Mucosa of stomach (tissue), 1 donor: ENCODE data around the gene SNAP47.
A peak's percentile ranks its signal among the peaks of the same experiment; 100 is the strongest.
"Not testable (repeated sequence)": the region's sequence is repeated elsewhere in the genome, so short reads cannot be mapped to it uniquely, and the experiment has no call there.

Experiments used
- H3K27me3 ChIP-seq: one replicate; pipeline ENCODE4 v1.7.0; 2013; ENCODE audit warnings: mild to moderate bottlenecking, low read length; ENCODE audit not compliant: control insufficient read depth, insufficient read depth
- H3K36me3 ChIP-seq: one replicate; pipeline ENCODE4 v1.7.0; 2013; ENCODE audit warnings: low read length; ENCODE audit not compliant: control insufficient read depth, insufficient read depth
- H3K4me1 ChIP-seq: one replicate; pipeline ENCODE4 v1.7.0; 2013; ENCODE audit warnings: mild to moderate bottlenecking, low read length; ENCODE audit not compliant: control insufficient read depth, insufficient read depth
- H3K4me3 ChIP-seq: one replicate; pipeline ENCODE4 v1.7.0; 2013; ENCODE audit warnings: low read length
- H3K9ac ChIP-seq: one replicate; pipeline ENCODE4 v1.7.0; 2013; ENCODE audit warnings: mild to moderate bottlenecking, low read length, moderate library complexity
- H3K9me3 ChIP-seq: one replicate; pipeline ENCODE4 v1.7.0; 2013; ENCODE audit warnings: mild to moderate bottlenecking, low read length, moderate library complexity; ENCODE audit not compliant: control insufficient read depth
- donor health status: Pancreatic carcinoma.

SNAP47 gene

GRCh38 chr1:227734856-227735538 lies at the start of gene SNAP47, which contains the start of gene JMJD4:
Gene SNAP47, plus strand, starts transcription at chr1:227735435. Its CDS starts 12,302 bp downstream, at chr1:227747737.
Gene JMJD4, minus strand, starts transcription at chr1:227735302. Its CDS starts 29 bp downstream, at chr1:227735273.
- Histone ChIP-seq H3K36me3 (no peaks in the 10 kb centered on the region), H3K9ac (peak within 1 kb of the TSS; percentile 91), H3K27me3 (no peaks in the 10 kb centered on the region), H3K4me1 (peaks cover 18% of the 10 kb centered on the region), H3K9me3 (no peaks in the 10 kb centered on the region), H3K4me3 (peak within 1 kb of the TSS; percentile 80)

GRCh38 chr1:227685807-227686206 lies 49.4 kb upstream of the SNAP47 start:
- H3K4me1 ChIP-seq, result no peaks in the 10 kb centered on the region
- H3K9ac ChIP-seq, result no peak overlapping the region
- no peak overlapping the region for H3K4me3 ChIP-seq
- H3K27me3 ChIP-seq, result no peaks in the 10 kb centered on the region
- H3K9me3 ChIP-seq, result no peaks in the 10 kb centered on the region
- no peaks in the 10 kb centered on the region for H3K36me3 ChIP-seq

GRCh38 chr1:227697321-227697864 lies 37.8 kb upstream of the SNAP47 start:
- Histone ChIP-seq H3K9me3 (no peaks in the 10 kb centered on the region), H3K27me3 (no peaks in the 10 kb centered on the region), H3K36me3 (no peaks in the 10 kb centered on the region), H3K9ac (no peak overlapping the region), H3K4me1 (no peaks in the 10 kb centered on the region), H3K4me3 (no peak overlapping the region)

GRCh38 chr1:227701631-227702030 lies 33.6 kb upstream of the SNAP47 start:
- H3K9me3 ChIP-seq, H3K4me1 ChIP-seq, H3K4me3 ChIP-seq, H3K9ac ChIP-seq, H3K36me3 ChIP-seq, H3K27me3 ChIP-seq: not testable (repeated sequence)

- Histone ChIP-seq H3K36me3 (no peaks in the 10 kb centered on the region), H3K4me1 (no peaks in the 10 kb centered on the region), H3K9ac (no peak overlapping the region), H3K27me3 (no peaks in the 10 kb centered on the region), H3K4me3 (no peak overlapping the region), H3K9me3 (no peaks in the 10 kb centered on the region)
Measured at GRCh38 chr1:227707846-227708245, 27.4 kb upstream of the SNAP47 start.

- Histone ChIP-seq H3K36me3 (no peaks in the 10 kb centered on the region), H3K9ac (no peak overlapping the region), H3K27me3 (no peaks in the 10 kb centered on the region), H3K4me1 (no peaks in the 10 kb centered on the region), H3K9me3 (no peaks in the 10 kb centered on the region), H3K4me3 (no peak overlapping the region)
Measured at GRCh38 chr1:227709451-227709850, 25.8 kb upstream of the SNAP47 start.

- not testable (repeated sequence) for H3K9me3 ChIP-seq, H3K4me1 ChIP-seq, H3K27me3 ChIP-seq, H3K4me3 ChIP-seq, H3K9ac ChIP-seq, H3K36me3 ChIP-seq
Measured at GRCh38 chr1:227710474-227710873, 24.8 kb upstream of the SNAP47 start.

- H3K9ac ChIP-seq, result no peak overlapping the region
Measured at GRCh38 chr1:227712648-227713047, 22.6 kb upstream of the SNAP47 start.

GRCh38 chr1:227718932-227719331 lies 16.3 kb upstream of the SNAP47 start:
- Histone ChIP-seq H3K4me1 (no peaks in the 10 kb centered on the region), H3K27me3 (no peaks in the 10 kb centered on the region), H3K36me3 (no peaks in the 10 kb centered on the region), H3K4me3 (no peak overlapping the region), H3K9ac (no peak overlapping the region), H3K9me3 (no peaks in the 10 kb centered on the region)

More at GRCh38 chr1:227712648-227713047, 22.6 kb upstream of the SNAP47 start:
- Histone ChIP-seq H3K9me3 (no peaks in the 10 kb centered on the region), H3K4me3 (no peak overlapping the region), H3K27me3 (no peaks in the 10 kb centered on the region), H3K4me1 (no peaks in the 10 kb centered on the region), H3K36me3 (no peaks in the 10 kb centered on the region)

GRCh38 chr1:227723474-227723873 lies 11.8 kb upstream of the SNAP47 start:
- no peaks in the 10 kb centered on the region for H3K9me3 ChIP-seq

GRCh38 chr1:227725046-227725445 lies 10.2 kb upstream of the SNAP47 start:
- Histone ChIP-seq H3K9ac (no peak overlapping the region), H3K9me3 (no peaks in the 10 kb centered on the region), H3K4me1 (peaks cover 16% of the 10 kb centered on the region), H3K27me3 (no peaks in the 10 kb centered on the region), H3K4me3 (no peak overlapping the region), H3K36me3 (no peaks in the 10 kb centered on the region)

More at GRCh38 chr1:227723474-227723873, 11.8 kb upstream of the SNAP47 start:
- Histone ChIP-seq H3K27me3 (no peaks in the 10 kb centered on the region), H3K4me1 (peaks cover 5% of the 10 kb centered on the region), H3K9ac (no peak overlapping the region), H3K36me3 (no peaks in the 10 kb centered on the region), H3K4me3 (no peak overlapping the region)

- peaks cover 19% of the 10 kb centered on the region for H3K4me1 ChIP-seq
Measured at GRCh38 chr1:227726318-227726717, 8.9 kb upstream of the SNAP47 start.

More at GRCh38 chr1:227726318-227726717, 8.9 kb upstream of the SNAP47 start:
- Histone ChIP-seq H3K4me3 (no peak overlapping the region), H3K36me3 (no peaks in the 10 kb centered on the region), H3K9me3 (no peaks in the 10 kb centered on the region), H3K27me3 (no peaks in the 10 kb centered on the region), H3K9ac (no peak overlapping the region)
